Measurements from ENCODE around the gene GPR161. TPM values are rescaled to one million over a fixed set of nuclear protein-coding genes. Genes with fewer than 3 reads are reported as not detected.

GPR161 gene
- total and polyA plus RNA-seq, 9 of the 15 experiments (the other 6 are each of a cell fraction or from before 2014, with no cell fraction given): 0.15 to 2.4 (median 0.76) TPM

GRCh38 chr1:168084396-168085231 is 52.1 kb downstream of the GPR161 start (continued):
- TF ChIP-seq ZMIZ1 (IDR thresholded peaks at IDR 0.05; ENCODE audit: low read depth in 2 of 2, low read length in 2 of 2) (no peak), RREB1 (CRISPR knock-in tag; IDR thresholded peaks at IDR 0.05) (0 out of 2 replicates have a peak, but pooled peaks have one; percentile 67), CEBPZ (IDR thresholded peaks at IDR 0.05; ENCODE audit: borderline replicate concordance, low read depth, low read length) (no peak), ZNF280B (CRISPR knock-in tag; IDR thresholded peaks at IDR 0.05) (no peak), ZNF785 (CRISPR knock-in tag; IDR thresholded peaks at IDR 0.05) (no peak), CBX2 (IDR thresholded peaks at IDR 0.05; ENCODE audit: insufficient read depth, low read length, poor library complexity, severe bottlenecking) (no peak), E2F6 (IDR thresholded peaks at IDR 0.05; ENCODE audit: borderline replicate concordance in 1 of 2, extremely low read depth in 1 of 2, insufficient read depth in 1 of 2, insufficient read length in 1 of 2, low read depth in 1 of 2, low read length in 1 of 2, poor library complexity in 1 of 2, severe bottlenecking in 1 of 2) (no peak), FOXA1 (IDR thresholded peaks at IDR 0.05; ENCODE audit: borderline replicate concordance) (no peak), ZKSCAN3 (CRISPR knock-in tag; IDR thresholded peaks at IDR 0.05) (no peak)

Measured in K562 (cell line).